ES-I3 (cell line): ENCODE measurements around the gene CRADD.
"Not testable (repeated sequence)": the region's sequence is repeated elsewhere in the genome, so short reads cannot be mapped to it uniquely, and the experiment has no call there.

ENCODE experiments used
- H3K36me3 ChIP-seq: 2 replicates; pipeline ENCODE4 v1.6.1; 2013; ENCODE audit warnings: mild to moderate bottlenecking, low read length, control low read depth, moderate library complexity; ENCODE audit not compliant: insufficient read depth
- H3K4me1 ChIP-seq: 2 replicates; pipeline ENCODE4 v1.6.1; 2013; ENCODE audit warnings: mild to moderate bottlenecking, control low read depth, low read length; ENCODE audit not compliant: insufficient read depth
- H3K9ac ChIP-seq: 2 replicates; pipeline ENCODE4 v1.6.1; 2013; ENCODE audit warnings: low read depth, mild to moderate bottlenecking, low read length, moderate library complexity
- H3K9me3 ChIP-seq: 2 replicates; pipeline ENCODE4 v1.6.1; 2013; ENCODE audit warnings: mild to moderate bottlenecking, low read length, moderate library complexity; ENCODE audit not compliant: control insufficient read depth, insufficient read depth

Gene CRADD

DNA sequence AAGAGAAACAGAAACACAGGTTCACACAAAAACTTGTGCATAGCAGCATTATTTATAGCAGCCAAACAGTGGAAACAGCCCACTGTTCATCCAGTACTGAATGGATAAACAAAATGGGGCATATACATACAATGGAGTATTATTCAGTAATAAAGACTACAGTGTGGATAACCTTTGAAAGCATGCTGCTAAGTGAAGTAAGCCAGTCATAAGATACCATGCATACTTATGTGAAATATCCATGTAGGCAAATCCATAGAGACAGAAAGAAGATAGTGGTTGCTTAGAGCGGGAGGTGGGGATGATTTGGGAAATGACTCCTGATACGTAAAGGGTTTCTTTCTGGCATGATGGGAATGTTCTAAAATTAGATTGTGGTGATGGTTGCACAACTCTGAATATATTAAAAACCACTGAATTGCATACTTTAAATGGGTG, 99.4 kb downstream of the CRADD start:
- peaks cover 13% of the 10 kb centered on the region for H3K4me1 ChIP-seq
- no peaks in the 10 kb centered on the region for H3K9me3 ChIP-seq
- H3K9ac ChIP-seq: no peak overlapping the region
- H3K36me3 ChIP-seq: no peaks in the 10 kb centered on the region; the same call in 1 of the 2 replicates

DNA sequence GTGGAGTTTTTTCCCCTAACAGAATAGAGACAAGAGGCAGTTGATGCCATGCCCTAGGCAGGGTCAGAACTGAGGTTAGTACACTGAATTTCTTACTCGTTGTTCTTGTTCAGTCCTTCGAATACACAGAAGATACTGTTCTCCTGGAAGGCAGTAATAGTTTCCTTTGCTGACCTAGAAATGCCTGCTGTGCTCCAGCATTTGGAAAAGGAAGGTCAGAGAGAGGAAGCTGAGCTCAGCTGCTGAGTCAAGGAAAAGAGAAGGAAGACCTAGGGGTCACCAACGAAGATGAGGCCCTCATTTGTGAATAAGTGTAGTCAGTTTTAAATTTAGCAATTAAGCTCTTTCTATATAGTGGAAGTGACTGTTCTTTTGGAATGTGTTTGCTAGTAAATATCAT, 100.1 kb downstream of the CRADD start:
- Histone ChIP-seq H3K9ac (no peak overlapping the region), H3K4me1 (peaks cover 13% of the 10 kb centered on the region), H3K36me3 (no peaks in the 10 kb centered on the region; the same call in 1 of the 2 replicates), H3K9me3 (no peaks in the 10 kb centered on the region)

DNA sequence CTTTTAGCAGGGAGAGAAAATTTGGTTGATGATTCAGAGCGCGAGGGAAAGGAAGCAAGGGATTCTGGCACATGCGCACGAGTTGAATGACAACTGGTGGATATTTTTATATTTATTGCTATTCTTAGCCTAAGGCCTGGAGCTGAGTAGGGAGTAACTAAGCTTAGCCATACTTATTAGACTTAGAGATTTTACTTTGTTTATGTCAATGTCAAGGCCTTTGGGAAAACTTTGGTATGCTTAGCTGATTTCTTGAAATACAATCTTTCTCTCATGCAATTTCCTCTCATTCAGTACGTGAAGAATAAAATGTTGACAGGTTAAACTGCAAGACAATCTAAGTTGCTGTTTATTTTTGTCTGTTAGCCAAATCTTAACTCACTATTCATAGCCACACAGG, 101.1 kb downstream of the CRADD start:
- no peak overlapping the region for H3K9ac ChIP-seq
- no peaks in the 10 kb centered on the region; the same call in 1 of the 2 replicates for H3K36me3 ChIP-seq
- H3K9me3 ChIP-seq: no peaks in the 10 kb centered on the region
- peaks cover 13% of the 10 kb centered on the region for H3K4me1 ChIP-seq

DNA sequence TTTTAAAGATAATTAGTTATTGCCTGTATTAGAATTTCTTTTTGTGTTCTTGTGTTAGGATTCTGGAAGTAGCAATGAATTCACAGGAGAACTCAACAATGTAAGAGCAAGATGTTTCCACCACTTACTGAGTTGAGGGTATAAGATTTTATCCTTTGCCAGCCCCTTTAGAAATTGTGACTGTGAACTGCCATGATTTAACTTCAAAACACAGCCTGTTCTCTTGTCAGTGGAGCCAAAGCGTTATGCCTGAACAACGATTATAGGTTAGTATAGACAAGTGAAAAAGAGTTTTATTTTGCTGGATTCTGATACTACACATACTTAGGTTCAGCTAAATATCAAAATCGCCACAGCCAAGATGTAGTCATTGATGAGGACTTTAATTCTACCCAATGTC, 101.6 kb downstream of the CRADD start:
- Histone ChIP-seq H3K4me1 (peaks cover 17% of the 10 kb centered on the region), H3K9ac (no peak overlapping the region), H3K36me3 (no peaks in the 10 kb centered on the region; the same call in 1 of the 2 replicates), H3K9me3 (no peaks in the 10 kb centered on the region)

DNA sequence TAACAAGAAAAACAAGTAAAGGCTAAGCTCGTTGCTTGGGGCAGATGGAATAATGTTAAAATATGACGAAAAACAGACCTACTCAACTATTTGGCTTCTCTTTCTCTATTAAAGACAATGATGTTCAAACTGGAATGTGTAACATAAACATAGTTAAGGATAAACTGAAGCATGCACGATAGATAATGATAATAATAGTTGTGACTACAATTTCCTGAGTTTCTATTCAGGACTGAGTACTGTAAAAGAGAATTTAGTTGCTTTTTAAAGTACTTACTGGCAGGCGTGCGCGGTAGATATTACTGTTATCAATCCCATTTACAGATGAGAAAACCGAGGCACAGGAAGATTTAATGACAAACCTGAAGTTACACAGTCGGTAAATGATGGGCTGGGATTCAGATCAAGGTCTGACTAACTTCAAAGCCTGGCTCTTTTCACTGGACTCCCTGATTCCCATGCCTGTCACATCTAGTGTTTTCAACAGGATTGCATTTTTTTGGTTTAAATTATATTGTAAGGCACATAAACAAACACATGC, 103.0 kb downstream of the CRADD start:
- H3K4me1 ChIP-seq: peaks cover 27% of the 10 kb centered on the region
- no peaks in the 10 kb centered on the region for H3K9me3 ChIP-seq
- no peaks in the 10 kb centered on the region; the same call in 1 of the 2 replicates for H3K36me3 ChIP-seq
- H3K9ac ChIP-seq: no peak overlapping the region

DNA sequence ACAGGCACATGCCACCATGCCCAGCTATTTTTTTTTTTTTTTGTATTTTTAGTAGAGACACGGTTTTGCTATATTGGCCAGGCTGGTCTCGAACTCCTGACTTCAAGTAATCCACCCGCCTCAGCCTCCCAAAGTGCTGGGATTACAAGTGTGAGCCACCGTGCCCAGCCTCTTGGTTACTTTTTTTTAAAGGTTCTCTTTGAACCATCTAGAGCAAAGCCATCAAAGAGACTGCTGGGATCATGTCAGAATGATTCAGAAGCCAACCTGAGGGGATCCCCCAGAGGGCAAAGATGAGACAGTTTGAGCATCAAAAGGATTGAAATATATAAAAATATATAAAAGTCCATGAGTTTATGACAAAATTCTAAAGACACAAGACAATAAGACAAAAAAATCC, 103.7 kb downstream of the CRADD start:
- H3K36me3 ChIP-seq, H3K9ac ChIP-seq, H3K9me3 ChIP-seq: not testable (repeated sequence)
- H3K4me1 ChIP-seq: peaks cover 33% of the 10 kb centered on the region

DNA sequence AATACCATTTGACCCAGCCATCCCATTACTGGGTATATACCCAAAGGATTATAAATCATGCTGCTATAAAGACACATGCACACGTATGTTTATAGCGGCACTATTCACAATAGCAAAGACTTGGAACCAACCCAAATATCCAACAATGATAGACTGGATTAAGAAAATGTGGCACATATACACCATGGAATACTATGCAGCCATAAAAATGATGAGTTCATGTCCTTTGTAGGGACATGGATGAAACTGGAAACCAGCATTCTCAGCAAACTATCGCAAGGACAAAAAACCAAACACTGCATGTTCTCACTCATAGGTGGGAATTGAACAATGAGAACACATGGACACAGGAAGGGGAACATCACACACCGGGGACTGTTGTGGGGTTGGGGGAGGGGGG, 104.8 kb downstream of the CRADD start:
- not testable (repeated sequence) for H3K9ac ChIP-seq, H3K36me3 ChIP-seq
- H3K4me1 ChIP-seq: peaks cover 35% of the 10 kb centered on the region

DNA sequence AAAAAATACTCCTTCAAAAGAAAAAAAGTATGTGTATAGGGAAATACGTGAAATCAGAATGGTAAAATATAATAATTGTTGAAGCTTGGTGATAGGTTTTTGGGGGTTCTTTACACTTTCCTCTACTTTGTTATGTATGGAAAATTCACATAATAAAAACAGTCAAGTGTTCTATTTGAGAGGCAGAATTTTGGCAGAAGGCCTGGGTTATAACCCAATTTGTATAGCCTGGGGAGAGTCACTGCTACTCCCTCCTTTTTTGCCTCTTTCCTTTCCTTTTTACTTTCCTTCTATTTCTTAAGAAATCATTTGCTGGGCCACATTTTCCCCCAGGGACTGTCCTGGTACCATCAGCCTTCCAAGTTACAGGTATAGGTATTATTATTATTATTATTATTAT, 105.7 kb downstream of the CRADD start:
- Histone ChIP-seq H3K9me3 (no peaks in the 10 kb centered on the region), H3K9ac (no peak overlapping the region), H3K4me1 (peaks cover 27% of the 10 kb centered on the region), H3K36me3 (no peaks in the 10 kb centered on the region; the same call in 1 of the 2 replicates)

More for the DNA sequence above, 104.8 kb downstream of the CRADD start:
- not testable (repeated sequence) for H3K9me3 ChIP-seq

DNA sequence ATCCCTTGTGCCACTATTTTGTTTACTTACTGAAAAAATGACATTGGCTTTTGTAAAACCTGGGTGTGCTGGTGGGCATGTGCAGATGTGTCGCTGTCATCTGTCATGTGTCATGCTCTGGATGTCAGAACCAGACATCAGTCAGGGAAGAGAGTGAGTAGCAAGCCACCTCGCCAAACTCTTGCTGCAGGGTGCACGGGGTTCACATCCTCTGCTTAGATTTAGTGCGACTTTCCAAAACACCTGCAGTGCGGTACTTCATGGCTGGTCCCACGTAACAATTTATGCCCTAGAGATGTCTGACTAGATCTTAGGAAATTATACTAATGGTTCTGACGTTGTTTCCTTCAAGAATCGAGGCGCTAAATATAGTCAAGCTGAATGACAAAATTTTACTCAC, 106.7 kb downstream of the CRADD start:
- Histone ChIP-seq H3K9me3 (no peaks in the 10 kb centered on the region), H3K4me1 (peaks cover 27% of the 10 kb centered on the region), H3K36me3 (no peaks in the 10 kb centered on the region; the same call in 1 of the 2 replicates), H3K9ac (no peak overlapping the region)

DNA sequence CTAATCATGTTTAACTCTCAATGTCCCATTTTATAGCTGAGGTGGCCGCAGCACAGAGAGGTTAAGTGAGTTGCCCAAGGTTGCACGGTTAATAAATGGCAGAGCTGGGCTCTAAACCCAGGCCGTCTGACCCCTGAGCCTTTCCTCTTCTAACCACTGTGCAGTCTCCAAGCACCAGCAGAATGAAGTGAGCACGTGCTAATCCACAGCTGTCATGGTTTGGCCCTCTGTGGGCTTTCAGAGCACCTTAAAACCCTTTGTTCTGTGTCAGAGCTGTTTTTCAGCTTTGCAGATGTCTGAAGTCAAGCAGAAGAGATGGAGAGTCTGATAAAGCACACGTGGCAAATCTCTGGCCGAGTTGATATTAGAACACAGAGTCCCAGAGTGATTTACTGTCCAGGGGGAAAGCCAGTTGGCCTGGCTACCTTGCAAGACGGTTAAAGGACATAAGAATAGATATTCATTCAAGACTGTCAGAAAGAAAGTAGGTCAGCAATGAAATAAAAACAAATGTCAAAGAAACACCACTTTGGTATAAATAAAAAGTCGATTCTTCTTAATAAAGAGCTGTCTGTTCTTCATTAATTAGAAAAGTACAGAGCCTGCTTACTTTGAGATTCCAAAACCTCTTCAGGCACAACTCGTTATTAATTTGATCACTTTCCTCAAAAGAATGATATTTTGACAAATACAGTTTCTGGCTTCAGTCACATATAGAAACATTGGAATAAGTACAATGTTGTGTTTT, 107.3 kb downstream of the CRADD start:
- no peaks in the 10 kb centered on the region; the same call in 1 of the 2 replicates for H3K36me3 ChIP-seq
- no peaks in the 10 kb centered on the region for H3K9me3 ChIP-seq
- H3K4me1 ChIP-seq: peaks cover 27% of the 10 kb centered on the region
- no peak overlapping the region for H3K9ac ChIP-seq

DNA sequence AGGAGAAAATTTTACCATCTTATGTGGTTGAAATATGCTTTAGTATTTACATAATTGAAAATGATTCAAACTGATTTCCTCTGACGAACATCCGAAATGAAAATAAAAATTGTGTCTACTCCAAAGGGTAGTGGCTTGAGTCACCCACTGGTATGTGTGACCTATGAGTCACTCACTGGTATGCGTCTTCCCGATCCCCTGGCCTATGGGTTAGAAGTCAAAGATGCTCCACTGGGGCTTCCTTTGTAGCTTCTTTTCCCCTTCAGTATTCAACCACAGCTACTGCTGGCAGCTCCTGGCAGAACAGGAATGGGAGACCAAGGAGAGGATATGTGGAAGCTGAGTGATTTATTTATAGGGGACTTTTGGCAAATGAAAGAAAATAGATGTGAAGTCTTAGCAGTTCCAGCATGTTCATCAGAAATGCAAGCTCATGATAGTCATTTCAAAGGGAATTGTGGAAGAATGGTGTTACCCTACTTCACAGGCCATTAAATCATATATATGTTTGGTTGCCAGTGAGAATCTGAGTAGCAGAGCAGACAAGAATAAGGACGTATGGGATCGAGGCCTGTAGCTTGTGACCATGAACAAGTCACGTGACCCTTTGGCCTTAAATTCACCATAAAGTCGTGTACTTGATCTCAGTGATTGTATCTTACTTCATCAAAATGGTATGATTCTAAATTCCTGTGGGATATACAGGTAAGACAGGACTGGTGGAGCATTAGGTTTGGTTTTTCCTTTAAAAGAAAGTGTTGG, 108.3 kb downstream of the CRADD start:
- no peaks in the 10 kb centered on the region for H3K9me3 ChIP-seq
- H3K36me3 ChIP-seq: no peaks in the 10 kb centered on the region
- no peak overlapping the region for H3K9ac ChIP-seq
- H3K4me1 ChIP-seq: peaks cover 33% of the 10 kb centered on the region

DNA sequence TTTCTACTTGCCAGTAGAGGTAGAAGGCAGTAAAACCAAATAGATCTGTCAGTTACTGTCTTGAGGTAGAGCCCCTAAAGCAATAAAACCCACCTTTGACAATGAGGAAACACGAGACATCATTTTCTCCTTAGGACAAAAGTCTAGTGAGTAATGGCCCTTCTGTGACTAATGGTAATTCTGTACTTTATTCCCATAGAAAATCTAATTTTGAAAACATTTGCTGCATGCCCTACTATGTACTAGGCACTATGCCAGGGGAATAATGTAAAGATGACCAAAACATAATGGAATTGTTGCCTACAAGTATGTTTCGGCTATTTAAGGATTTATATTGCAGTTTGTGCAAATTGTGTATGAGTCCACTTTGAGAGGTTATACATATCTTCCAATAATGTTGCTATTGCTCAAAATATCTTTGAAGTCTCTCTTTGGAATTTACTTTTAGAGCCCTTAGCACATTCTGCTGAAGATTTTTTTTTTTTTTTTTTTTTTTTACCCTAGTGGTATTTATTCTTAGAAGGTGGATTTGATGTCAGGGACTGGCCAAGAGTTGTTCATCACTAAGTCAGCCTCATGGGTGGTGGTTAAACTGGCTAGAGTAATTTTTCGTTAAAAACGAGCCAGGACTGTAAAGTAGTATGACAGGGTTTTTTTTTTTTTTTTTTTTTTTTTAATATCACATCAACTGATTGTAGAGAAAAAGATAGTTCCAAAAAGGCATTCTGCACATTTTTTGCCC, 109.7 kb downstream of the CRADD start:
- H3K9ac ChIP-seq: no peak overlapping the region
- H3K4me1 ChIP-seq: peaks cover 33% of the 10 kb centered on the region
- H3K9me3 ChIP-seq: no peaks in the 10 kb centered on the region
- no peaks in the 10 kb centered on the region for H3K36me3 ChIP-seq

DNA sequence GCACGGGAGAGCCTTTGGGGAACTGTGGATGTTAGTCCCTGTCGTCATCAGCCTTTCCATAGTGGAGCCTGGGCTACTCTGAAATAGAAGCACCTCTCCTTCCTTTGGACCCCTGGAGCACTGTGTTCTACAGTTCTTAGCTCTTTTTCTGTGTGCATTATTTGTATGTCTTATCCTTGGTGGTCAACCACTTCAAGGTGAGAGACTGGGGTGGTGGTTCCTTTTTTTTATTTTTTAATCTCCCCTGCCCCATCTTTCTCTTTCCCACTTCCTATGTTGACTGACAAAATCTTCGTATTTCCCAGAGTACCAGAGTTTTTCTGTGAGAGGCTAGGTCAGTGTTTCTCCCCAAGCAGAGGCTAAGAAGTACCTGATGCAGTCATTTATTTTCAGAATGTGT, 111.7 kb downstream of the CRADD start:
- Histone ChIP-seq H3K36me3 (no peaks in the 10 kb centered on the region), H3K9ac (no peak overlapping the region), H3K4me1 (peaks cover 29% of the 10 kb centered on the region), H3K9me3 (no peaks in the 10 kb centered on the region)

DNA sequence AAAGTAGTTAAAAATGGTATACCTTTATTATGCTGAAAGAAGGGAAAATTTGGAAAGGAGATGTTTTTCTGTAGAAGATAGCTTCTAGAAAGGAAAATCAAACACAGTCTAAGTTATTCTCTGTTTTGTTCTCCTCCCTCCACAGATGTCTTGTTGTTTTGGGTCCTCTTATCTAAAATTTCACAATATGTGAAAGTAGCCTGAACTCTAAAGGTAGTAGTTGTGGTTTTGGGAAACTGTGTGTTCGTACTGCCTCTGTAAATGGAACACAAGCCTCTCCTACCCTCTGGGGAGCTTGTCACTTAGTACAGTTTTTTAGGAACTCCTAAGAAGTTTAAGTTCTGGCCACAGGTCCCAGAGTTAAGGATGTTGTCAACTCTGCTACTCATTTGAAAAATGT, 112.6 kb downstream of the CRADD start:
- H3K36me3 ChIP-seq: no peaks in the 10 kb centered on the region
- no peaks in the 10 kb centered on the region for H3K9me3 ChIP-seq
- H3K4me1 ChIP-seq: peaks cover 21% of the 10 kb centered on the region
- H3K9ac ChIP-seq: no peak overlapping the region
